ENCODE measurements around the gene F7. TPM values are rescaled to one million over a fixed set of nuclear protein-coding genes. Genes with fewer than 3 reads are reported as not detected.

F7 gene
- total RNA-seq, 1 donor from 2014 or later: not detected

- Mint-ChIP-seq H3K9me3 (ENCODE audit: unreplicated experiment) (no peaks in the 10 kb centered on the region), H3K36me3 (ENCODE audit: unreplicated experiment) (no peaks in the 10 kb centered on the region), H3K4me3 (ENCODE audit: unreplicated experiment) (no peak overlapping the region), H3K27me3 (ENCODE audit: unreplicated experiment) (peaks cover 5% of the 10 kb centered on the region), H3K27ac (ENCODE audit: unreplicated experiment) (no peak overlapping the region), H3K4me1 (ENCODE audit: unreplicated experiment) (no peaks in the 10 kb centered on the region)
- DNase-seq (ENCODE audit: extremely low spot score, unreplicated experiment): no peak
- no peak for TF ChIP-seq CTCF (IDR thresholded peaks at IDR 0.05)
These were observed 13.5 kb upstream of the F7 start for GRCh38 chr13:113091891-113092775.

GRCh38 chr13:113092776-113093579, 12.6 kb upstream of the F7 start:
- Mint-ChIP-seq H3K9me3 (ENCODE audit: unreplicated experiment) (no peaks in the 10 kb centered on the region), H3K4me1 (ENCODE audit: unreplicated experiment) (peaks cover 4% of the 10 kb centered on the region), H3K27me3 (ENCODE audit: unreplicated experiment) (peaks cover 5% of the 10 kb centered on the region), H3K36me3 (ENCODE audit: unreplicated experiment) (no peaks in the 10 kb centered on the region), H3K27ac (ENCODE audit: unreplicated experiment) (no peak overlapping the region), H3K4me3 (ENCODE audit: unreplicated experiment) (no peak overlapping the region)
- DNase-seq (ENCODE audit: extremely low spot score, unreplicated experiment): no peak
- TF ChIP-seq CTCF (IDR thresholded peaks at IDR 0.05): no peak

- Mint-ChIP-seq H3K9me3 (ENCODE audit: unreplicated experiment) (no peaks in the 10 kb centered on the region), H3K36me3 (ENCODE audit: unreplicated experiment) (no peaks in the 10 kb centered on the region), H3K27me3 (ENCODE audit: unreplicated experiment) (peaks cover 5% of the 10 kb centered on the region), H3K4me1 (ENCODE audit: unreplicated experiment) (peaks cover 11% of the 10 kb centered on the region), H3K27ac (ENCODE audit: unreplicated experiment) (no peak overlapping the region), H3K4me3 (ENCODE audit: unreplicated experiment) (no peak overlapping the region)
- no peak for DNase-seq (ENCODE audit: extremely low spot score, unreplicated experiment)
- no peak for TF ChIP-seq CTCF (IDR thresholded peaks at IDR 0.05)
These were observed 11.8 kb upstream of the F7 start for GRCh38 chr13:113093580-113094409.

- Mint-ChIP-seq H3K36me3 (ENCODE audit: unreplicated experiment) (no peaks in the 10 kb centered on the region), H3K4me1 (ENCODE audit: unreplicated experiment) (peaks cover 11% of the 10 kb centered on the region), H3K9me3 (ENCODE audit: unreplicated experiment) (no peaks in the 10 kb centered on the region), H3K27ac (ENCODE audit: unreplicated experiment) (no peak overlapping the region), H3K4me3 (ENCODE audit: unreplicated experiment) (no peak overlapping the region), H3K27me3 (ENCODE audit: unreplicated experiment) (peaks cover 7% of the 10 kb centered on the region)
- no peak for TF ChIP-seq CTCF (IDR thresholded peaks at IDR 0.05)
- no peak for DNase-seq (ENCODE audit: extremely low spot score, unreplicated experiment)
These were observed 11.2 kb upstream of the F7 start for GRCh38 chr13:113094410-113094800.

Measured in osteocyte (in vitro differentiated cells).